ENCODE measurements around the gene PNPLA2.
A peak's percentile ranks its signal among the peaks of the same experiment; 100 is the strongest.

The PNPLA2 gene

DNA sequence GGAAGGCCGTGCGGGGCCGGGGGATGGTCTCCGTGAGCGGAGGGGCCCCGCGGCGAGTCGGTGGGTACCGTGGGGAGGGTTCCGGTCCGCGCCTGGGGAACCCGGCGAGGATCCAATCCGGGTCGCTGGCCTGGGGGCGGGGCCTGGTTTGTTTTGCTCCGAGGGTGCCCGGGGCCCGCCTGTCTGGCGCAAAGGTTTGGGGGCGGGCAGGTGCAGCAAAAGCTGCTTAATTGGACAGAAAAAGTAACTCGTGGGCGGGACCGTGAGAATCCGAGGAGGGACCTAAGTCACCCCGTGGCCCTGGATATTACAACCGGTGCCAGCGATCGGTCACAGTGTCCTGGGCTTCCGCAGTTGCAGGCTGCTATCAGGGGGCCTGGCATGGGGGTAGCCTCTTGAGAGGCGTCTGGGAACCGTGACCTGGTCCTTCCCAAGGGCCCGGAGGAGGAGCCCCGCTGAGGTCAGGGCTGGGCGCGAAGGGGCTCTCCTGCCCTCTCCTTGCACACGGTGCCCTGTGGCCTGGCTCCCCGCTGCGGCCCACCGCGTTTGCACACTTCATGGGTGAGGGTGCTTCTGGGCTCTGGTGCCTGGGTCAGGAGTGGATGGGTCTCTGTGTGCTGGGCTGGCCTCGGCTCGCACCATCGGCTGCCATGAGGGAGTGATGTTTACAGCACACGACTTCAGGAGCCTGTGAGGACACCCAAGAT, 1.4 kb downstream of the PNPLA2 start:
- peak; percentile 85 for DNase-seq

DNA sequence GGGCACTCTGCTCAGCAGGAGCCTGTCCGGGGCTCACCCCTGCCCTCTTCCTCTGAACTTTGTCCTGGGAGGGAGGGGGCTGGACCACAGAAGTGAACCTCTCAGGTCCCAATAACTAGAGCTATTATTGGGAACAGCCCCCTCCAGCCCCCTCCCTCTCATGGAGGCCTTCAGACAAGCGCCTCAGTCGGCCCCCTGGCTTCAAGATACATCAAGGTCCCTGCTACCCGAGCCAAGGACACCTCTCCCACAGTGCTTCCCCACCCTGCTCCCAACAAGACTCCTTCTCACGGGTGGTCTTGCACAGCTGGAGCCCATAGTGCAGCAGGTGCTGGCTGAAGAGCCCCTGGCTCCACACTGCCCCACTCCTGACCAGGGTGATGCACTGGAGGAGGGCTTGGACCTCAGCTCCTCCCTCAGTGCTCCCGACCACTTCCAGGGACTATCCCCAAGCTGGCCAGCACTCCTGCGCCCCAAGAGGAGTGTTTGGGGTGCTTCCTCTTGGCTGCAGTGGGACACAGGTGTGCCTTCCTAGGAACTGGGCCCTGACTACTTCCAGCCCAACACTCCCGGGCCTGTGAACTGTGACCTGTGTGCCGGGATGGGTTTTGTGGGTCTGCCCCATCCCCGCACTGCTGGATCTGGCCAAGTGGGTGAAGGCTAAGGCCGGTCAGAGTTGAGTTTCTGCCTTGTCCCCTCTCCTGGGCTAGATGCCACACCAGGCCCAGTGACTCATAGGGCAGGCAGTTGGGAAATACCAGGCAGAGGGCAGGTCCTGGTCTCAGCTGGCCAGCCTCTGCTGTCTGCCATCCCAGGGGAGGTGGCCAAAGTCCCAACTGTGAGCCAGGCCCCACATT, 2.2 kb downstream of the PNPLA2 start:
- no peak for DNase-seq

DNA sequence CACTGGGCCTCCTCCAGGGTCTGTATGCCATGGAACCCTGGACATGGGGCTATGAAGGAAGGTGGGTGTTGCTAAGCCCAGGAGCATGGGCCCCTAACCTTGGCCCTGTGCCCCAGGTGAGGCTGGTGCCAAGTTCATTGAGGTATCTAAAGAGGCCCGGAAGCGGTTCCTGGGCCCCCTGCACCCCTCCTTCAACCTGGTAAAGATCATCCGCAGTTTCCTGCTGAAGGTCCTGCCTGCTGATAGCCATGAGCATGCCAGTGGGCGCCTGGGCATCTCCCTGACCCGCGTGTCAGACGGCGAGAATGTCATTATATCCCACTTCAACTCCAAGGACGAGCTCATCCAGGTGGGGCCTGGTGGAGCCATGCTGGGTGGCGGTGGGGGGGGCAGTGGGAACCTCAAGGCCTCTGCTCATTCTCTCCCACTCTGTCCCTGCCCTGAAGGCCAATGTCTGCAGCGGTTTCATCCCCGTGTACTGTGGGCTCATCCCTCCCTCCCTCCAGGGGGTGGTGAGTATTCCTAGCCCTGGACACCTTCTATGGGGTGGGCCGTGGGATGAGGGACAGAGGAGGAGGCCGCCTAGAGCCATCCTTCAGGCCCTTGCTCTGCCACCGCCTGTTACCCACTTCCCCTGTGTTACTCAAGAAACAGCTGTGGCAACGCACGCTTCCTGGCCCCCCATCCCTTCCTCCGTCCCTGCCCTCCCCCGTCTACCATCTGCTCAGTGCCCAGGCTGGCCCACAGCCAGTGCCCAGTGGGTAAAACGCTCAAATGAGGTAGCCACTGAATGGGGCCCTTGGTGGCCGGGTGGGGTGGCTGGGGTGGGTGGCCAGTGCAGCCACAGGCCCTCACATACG, 3.0 kb downstream of the PNPLA2 start:
- DNase-seq = no peak

DNA sequence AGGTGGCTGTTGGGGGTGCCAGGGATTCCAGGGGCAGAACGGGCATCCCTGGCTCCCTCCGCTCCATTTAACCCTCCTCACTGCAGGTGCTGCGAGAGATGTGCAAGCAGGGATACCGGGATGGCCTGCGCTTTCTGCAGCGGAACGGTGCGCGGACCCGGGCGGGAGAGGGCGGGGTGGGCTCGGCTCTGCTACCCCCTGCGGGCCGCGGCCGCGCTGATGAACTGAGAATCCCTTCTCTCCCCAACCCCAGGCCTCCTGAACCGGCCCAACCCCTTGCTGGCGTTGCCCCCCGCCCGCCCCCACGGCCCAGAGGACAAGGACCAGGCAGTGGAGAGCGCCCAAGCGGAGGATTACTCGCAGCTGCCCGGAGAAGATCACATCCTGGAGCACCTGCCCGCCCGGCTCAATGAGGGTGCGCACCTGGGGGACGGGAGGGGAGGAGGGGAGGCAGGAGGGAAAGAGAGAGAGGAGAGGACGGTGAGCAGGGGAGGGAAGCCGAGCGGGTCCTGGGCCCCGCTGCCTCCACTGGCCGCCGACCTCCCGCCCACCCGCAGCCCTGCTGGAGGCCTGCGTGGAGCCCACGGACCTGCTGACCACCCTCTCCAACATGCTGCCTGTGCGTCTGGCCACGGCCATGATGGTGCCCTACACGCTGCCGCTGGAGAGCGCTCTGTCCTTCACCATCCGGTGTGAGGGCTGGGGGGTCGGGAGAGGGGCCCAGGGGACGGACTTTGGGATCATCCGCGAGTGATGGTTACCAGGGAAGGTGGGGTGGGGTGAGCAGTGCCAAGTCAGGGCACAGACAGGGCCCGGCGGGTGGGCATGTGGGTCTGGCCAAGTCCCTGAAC, 5.0 kb downstream of the PNPLA2 start:
- DNase-seq = no peak

DNA sequence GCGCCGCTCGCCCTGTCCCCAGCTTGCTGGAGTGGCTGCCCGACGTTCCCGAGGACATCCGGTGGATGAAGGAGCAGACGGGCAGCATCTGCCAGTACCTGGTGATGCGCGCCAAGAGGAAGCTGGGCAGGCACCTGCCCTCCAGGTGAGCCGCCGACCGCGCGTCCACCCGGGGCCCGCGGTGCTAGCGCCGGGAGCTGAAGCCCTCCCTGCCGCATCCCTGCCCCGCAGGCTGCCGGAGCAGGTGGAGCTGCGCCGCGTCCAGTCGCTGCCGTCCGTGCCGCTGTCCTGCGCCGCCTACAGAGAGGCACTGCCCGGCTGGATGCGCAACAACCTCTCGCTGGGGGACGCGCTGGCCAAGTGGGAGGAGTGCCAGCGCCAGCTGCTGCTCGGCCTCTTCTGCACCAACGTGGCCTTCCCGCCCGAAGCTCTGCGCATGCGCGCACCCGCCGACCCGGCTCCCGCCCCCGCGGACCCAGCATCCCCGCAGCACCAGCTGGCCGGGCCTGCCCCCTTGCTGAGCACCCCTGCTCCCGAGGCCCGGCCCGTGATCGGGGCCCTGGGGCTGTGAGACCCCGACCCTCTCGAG, 5.7 kb downstream of the PNPLA2 start:
- no peak for DNase-seq

DNA sequence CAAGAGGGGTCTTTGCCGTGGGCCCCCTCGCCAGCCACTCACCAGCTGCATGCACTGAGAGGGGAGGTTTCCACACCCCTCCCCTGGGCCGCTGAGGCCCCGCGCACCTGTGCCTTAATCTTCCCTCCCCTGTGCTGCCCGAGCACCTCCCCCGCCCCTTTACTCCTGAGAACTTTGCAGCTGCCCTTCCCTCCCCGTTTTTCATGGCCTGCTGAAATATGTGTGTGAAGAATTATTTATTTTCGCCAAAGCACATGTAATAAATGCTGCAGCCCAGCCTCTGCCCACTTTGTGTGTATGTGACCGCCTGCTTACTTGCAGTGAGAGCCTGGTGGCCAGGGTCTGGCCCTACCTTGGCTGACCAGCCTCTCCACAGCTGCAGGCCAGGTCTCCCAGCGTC, 6.2 kb downstream of the PNPLA2 start:
- no peak for DNase-seq

DNA sequence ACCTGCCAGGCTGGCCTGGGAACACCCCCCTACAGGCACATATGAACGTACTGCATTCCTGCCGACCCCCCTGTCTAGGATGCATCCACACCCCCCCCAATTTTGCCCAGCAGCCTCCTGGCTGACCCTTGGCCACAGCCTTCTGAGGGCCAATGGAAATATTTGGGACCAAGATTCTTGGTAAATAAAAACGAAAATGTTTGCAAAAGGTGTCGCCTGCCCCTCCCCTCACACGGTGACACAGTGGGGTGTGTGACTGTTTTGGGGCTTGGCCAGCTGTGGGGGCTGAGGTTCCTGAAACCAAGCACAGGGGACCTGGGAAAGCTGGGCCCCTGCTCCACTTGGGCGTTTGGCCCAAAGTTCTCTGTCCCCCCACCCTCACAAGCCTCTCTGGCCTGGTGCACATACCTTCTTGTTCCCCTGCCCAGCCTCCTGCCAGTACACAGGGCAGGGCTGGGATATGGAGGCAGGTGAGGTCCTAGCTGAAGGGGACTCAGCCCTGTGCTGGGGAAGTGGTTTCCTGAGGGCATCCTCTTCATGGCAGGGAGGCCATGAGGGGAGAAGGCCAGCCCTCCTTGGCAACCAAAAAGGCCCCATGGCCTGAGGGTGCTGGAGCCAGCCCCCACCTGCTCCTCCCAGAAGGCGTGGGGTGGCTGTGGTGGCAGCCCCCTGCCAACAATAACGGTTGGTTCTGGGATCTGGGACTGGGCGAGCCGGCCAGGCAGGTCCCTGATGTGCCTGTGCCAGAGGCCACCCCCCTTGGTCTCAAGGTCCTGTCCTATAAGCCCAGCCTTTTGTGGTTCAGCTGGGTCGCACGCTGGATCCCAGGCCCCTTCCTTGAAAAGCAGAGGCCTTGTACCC, 6.9 kb downstream of the PNPLA2 start:
- DNase-seq = no peak

DNA sequence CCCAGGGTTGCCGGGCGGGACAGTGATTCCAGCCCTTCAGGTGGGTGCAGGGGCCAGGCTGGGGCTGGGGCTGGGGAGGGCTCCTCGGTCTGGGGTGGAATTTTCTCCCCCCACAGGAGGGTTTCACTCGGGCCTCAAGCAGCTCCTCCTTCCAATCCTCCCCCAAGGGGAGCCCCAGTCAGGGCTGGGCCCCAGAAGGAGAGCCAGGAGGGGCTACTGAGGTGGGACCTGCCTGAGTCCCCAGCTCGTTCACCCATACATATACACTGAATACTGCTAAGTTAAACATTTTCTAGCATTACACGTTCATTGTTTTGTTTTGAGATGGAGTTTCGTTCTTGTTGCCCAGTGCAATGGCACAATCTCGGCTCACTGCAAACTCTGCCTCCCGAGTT, 7.5 kb downstream of the PNPLA2 start:
- no peak for DNase-seq

DNA sequence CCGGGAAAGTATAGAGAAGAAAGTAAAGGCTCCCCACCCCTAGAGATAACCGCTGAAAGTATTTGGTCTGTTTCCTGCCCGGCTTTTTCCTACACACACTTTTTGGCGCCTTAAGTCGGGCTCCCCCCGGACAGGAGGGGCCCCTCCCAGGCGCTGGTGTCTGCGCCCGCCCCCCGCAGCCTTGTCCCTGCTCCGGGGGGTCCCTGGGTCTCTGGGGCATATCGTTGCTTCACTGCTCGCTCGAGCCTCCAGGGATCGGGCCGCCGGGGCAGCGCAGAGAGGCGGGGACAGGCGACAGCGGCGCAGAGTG, 8.1 kb downstream of the PNPLA2 start:
- no peak for DNase-seq

DNA sequence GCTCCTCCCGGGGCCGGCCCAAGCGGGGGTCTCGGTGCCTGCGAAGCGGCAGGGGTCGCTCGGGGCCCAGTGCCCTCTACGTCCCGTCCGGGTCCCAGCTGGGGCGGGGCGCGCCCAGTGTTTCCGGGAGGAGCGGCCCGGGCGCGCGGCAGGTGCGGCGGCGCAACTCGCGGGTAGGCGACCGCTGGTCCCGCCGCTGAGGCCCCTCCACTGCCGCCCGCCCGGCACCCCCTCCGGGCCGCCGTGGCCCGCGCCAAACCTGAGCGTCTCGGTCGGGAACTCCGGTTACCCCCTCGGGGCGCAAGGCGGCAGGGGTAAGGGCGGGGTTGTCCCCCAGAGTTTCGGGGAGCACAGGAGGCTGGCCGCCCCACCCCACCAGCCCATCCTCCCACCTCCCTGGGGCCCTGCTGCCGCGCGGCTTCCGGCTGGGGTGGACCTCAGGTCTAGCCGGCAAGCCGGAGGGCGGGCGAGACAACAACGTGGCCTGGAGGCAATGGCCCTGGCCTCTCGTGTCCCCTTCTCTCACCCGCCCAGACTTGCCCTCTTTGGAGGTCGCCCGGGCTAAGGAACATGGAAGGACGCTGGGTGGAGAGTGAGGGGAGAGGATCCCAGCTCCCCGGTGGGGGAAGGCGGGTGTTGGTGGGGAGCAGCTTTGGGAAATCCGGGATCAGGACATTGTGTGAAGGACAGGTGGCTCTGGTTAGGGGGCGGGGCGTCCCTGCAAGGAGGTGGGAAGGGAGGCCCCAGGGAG, 8.6 kb downstream of the PNPLA2 start:
- DNase-seq = no peak

DNA sequence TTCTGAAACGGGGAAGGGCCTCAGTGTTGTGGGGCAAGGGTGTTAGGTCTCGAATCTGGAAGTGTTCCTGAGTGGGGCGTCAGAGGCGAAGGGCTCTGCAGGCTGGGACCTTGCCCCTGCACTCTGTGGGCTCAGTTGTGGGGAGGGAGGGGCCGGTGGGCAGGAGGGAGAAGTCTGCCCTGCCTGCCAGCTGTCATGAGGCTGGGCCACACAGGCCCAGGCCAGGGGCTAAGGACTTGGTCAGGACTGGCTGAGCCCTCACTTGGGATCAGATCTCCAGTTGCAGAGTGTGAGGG, 9.1 kb downstream of the PNPLA2 start, which contains the start of gene CRACR2B:
TSS of gene CRACR2B (plus strand) at position 23 of the 296 bp plus-strand sequence. CDS start 689 bp downstream, outside the sequence.
- DNase-seq = no peak

DNA sequence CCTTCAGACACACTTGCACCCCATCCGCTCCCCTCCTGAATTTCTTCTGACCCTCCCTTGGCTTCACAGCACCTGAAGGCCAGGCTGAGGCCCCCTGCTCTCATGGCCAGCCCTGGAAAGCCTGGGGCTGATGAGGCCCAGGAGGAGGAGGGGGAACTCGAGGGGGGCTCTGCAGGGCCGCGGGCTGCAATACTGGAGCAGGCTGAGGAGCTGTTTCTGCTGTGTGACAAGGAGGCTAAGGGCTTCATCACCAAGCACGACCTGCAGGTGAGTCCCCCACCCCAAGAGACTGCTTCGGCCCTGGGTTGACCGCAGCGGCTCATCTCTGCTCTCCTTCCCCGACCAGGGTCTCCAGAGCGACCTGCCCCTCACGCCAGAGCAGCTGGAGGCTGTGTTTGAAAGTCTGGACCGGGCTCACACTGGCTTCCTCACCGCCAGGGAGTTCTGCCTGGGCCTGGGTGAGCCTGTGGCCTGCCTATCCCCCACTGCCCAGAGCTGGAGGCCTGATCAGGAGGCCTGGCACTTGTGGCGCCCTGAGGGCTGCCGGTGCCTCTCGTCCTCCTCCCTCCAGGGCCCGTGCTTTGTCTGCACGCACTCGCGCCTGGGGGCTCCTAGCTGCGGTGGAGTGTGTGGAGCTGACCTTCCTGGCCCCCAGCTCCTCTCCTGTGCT, 9.9 kb downstream of the PNPLA2 start:
- no peak for DNase-seq

DNA sequence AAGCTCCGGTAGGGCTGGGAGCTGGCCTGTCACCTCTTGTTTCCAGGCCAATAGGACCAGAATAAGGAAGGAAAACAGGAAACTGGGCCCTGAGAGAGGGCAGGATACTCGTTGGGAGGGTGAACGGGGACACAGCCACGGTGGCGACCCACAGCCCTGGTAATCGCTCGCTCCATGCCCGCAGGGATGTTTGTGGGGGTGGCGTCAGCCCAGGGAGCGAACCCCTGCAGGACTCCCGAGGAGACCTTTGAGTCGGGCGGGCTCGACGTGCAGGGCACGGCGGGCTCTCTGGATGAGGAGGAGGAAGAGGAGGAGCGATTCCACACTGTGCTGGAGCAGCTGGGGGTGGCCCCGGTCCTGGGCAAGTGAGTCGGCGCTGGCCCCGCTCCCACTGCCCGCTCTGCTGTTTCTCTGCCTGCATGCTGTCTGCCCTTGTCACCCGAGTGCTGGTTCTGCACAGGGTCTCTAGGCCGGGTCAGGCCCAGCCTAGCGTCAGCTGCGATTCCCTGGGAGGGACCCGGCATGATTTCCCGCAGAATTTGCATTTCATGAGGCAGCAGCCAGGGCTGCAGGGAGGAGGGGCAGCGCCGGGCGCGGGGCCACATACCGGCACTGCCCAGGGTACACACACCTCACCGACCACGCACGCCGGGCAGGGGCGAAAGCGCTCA, 10.6 kb downstream of the PNPLA2 start:
- no peak for DNase-seq

DNA sequence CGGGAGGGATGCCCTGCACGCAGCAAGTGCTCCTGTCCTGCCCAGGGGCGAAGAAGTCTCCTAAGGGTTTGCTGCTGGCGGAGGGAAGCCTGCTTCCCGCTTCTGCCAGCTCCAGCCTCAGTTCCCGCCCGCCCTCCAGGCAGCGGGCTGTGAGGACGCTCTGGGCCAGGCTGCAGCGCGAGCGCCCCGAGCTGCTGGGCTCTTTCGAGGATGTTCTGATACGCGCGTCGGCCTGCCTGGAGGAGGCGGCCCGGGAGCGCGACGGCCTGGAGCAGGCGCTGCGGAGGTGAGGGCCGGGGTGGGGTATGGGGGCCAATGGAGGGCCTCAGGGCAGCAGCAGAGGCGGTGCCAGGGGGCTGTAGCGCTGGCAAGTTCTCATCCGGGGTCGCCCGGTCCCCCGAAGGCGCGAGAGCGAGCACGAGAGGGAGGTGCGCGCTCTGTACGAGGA, 11.2 kb downstream of the PNPLA2 start:
- DNase-seq = no peak

DNA sequence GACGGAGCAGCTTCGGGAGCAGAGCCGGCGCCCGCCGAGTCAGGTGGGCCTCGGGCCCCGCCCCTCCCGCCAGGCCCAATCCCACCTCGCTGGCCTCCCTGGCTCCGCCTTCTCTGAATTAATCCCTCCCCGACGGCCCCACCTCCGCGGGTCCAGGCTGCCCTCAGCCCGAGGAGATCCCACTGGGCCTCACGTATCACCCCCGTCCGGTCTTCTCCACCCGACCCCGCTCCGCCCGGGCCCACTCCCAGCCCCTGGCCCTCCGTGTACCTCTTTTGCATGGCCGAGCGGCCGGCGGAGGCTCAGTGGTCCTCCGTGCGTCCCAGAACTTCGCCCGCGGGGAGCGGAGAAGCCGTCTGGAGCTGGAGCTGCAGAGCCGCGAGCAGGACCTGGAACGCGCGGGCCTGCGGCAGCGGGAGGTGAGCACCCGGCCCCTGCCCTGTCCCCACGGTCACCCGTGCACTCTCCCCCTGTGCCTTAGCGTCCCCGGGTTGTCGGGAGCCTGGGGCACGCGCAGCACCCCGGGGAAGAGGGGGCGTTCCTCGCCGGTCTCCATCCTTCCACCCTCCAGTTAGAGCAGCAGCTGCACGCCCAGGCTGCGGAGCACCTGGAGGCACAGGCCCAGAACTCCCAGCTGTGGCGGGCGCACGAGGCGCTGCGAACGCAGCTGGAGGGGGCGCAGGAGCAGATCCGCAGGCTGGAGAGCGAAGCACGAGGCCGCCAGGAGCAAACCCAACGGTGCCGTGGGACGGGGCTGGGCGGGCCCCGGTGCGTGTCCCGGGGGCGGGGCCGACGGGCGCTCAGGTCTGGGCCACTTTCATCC, 11.8 kb downstream of the PNPLA2 start:
- peak; percentile 85 for DNase-seq

DNA sequence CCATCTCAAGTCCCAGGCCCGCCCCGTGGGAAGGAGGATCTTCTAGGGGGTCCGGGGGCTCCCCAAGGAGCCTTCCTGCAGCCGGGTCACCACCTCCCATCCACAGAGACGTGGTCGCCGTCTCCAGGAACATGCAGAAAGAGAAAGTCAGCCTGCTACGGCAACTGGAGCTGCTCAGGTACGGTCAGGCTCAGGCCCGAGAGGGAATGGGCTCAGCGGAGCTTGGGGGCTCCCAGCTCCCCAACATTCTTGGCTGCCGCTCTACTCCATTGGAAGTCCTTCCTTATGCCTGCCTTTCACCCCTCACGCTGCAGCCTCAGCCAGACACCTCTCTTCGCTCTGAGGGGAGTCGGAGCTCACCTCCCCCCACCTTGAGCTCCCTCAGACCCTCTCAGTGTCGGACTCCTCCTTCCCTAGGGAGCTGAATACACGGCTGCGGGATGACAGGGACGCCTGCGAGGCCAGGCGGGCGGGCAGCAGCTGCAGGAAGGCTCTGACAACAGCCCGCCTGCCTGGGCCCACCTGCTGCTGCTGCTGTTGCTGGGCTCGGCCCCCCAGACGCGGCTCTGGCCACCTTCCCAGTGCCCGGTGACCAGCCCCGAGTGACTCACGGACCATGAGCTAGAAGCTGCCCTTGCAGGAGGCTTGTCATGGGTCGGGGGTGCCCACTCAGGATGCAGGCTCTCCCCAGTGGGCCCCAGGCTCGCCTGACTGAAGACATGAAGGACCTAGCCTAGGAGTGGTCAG, 12.6 kb downstream of the PNPLA2 start:
- DNase-seq = no peak

DNA sequence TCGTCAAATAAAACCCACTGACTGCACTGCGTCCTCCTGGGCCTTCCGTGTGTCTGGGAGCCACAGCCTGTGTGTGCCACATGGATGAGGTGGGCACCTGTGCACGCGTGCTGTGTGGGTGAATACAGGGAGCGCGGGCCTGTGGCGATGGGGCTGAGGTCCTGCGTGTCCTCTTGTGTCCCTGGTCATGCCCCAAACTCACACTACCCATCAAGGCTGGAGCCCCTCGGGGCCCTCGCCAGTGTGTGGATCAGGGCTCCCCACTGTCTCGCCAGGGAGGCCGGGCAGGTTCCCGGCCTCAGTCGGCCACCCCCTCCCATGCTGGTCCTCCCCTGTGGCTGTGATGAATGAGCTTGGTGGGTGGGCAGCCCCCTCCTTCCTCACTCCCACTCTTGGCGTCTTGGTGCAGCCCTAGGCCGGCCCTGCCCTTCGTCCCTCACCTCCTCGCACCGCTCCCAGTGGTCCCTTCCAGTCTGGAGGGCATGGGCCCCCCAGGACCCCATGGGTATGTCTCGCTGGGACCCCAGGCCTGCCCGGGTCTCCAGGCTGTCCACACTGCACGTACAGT, 13.3 kb downstream of the PNPLA2 start:
- no peak for DNase-seq
